GM23338 (cell line): ENCODE measurements around the gene PLD1. TPM values are rescaled to one million over a fixed set of nuclear protein-coding genes. Genes with fewer than 3 reads are reported as not detected.
A peak's percentile ranks its signal among the peaks of the same experiment; 100 is the strongest.

Experiments used
- ATAC-seq: fragments of 200-7000 bp; cut with Tn5 transposase; 3 replicates; pipeline ENCODE4 v1.9.1; 2020
- DNase-seq: peaks from one replicate; pipeline ENCODE4 v3.0.0-alpha.2; 2015; ENCODE audit warnings: low spot score
- H2AFZ ChIP-seq: fragments of 200-600 bp; sonication (generic); 2 replicates; pipeline ENCODE4 v1.8.0; 2016; ENCODE audit warnings: antibody characterized with exemption, mild to moderate bottlenecking, moderate library complexity
- H3F3A ChIP-seq: fragments of 200-600 bp; sonication (generic); replicated peaks from 2 replicates; pipeline ENCODE4 v1.8.0; 2017; ENCODE audit warnings: antibody characterized with exemption, mixed run types, low read depth
- H3K27ac ChIP-seq: fragments of 200-600 bp; sonication (generic); 2 replicates; pipeline ENCODE4 v1.6.1; 2016; ENCODE audit warnings: low read depth
- H3K27me3 ChIP-seq: fragments of 200-600 bp; sonication (generic); 2 replicates; pipeline ENCODE4 v1.8.0; 2016; ENCODE audit warnings: mild to moderate bottlenecking, mixed run types, moderate library complexity; ENCODE audit not compliant: insufficient read depth
- H3K36me3 ChIP-seq: fragments of 200-600 bp; sonication (generic); 2 replicates; pipeline ENCODE4 v1.8.0; 2016; ENCODE audit warnings: mild to moderate bottlenecking; ENCODE audit not compliant: insufficient read depth
- H3K4me1 ChIP-seq: fragments of 200-600 bp; sonication (generic); 2 replicates; pipeline ENCODE4 v1.8.0; 2016; ENCODE audit warnings: mild to moderate bottlenecking, moderate library complexity; ENCODE audit not compliant: insufficient read depth
- H3K4me2 ChIP-seq: fragments of 200-600 bp; sonication (generic); 2 replicates; pipeline ENCODE4 v1.7.1; 2017; ENCODE audit warnings: mixed run types
- H3K4me3 ChIP-seq: fragments of 200-600 bp; sonication (generic); 2 replicates; pipeline ENCODE4 v1.6.1; 2016; ENCODE audit warnings: mixed run types
- H3K79me2 ChIP-seq: fragments of 200-600 bp; sonication (generic); replicated peaks from 2 replicates; pipeline ENCODE4 v1.8.0; 2017; ENCODE audit warnings: mild to moderate bottlenecking; ENCODE audit not compliant: insufficient read depth
- H3K9me2 ChIP-seq: fragments of 200-600 bp; sonication (generic); 2 replicates; pipeline ENCODE4 v1.8.0; 2017; ENCODE audit not compliant: insufficient read depth
- H4K20me1 ChIP-seq: fragments of 200-600 bp; sonication (generic); replicated peaks from 2 replicates; pipeline ENCODE4 v1.8.0; 2017; ENCODE audit warnings: mild to moderate bottlenecking; ENCODE audit not compliant: insufficient read depth
- H3K27ac Mint-ChIP-seq: 2 replicates; pipeline ENCODE4 v1.8.0; 2020; ENCODE audit warnings: inconsistent platforms, mild to moderate bottlenecking, moderate library complexity, mixed read lengths
- H3K27me3 Mint-ChIP-seq: 3 replicates; pipeline ENCODE4 v1.8.0; 2022; ENCODE audit warnings: low read depth, mild to moderate bottlenecking, moderate library complexity, mixed read lengths, inconsistent platforms; ENCODE audit not compliant: insufficient read depth, poor library complexity
- H3K36me3 Mint-ChIP-seq: 3 replicates; pipeline ENCODE4 v1.8.0; 2021; ENCODE audit warnings: low read depth, mild to moderate bottlenecking, inconsistent platforms, moderate library complexity, mixed read lengths
- H3K4me1 Mint-ChIP-seq: 3 replicates; pipeline ENCODE4 v1.8.0; 2020; ENCODE audit warnings: mild to moderate bottlenecking, inconsistent platforms, mixed read lengths
- H3K4me3 Mint-ChIP-seq: 3 replicates; pipeline ENCODE4 v1.8.0; 2021; ENCODE audit warnings: moderate library complexity, mild to moderate bottlenecking, inconsistent platforms, mixed read lengths
- H3K9me3 Mint-ChIP-seq: 3 replicates; pipeline ENCODE4 v1.8.0; 2020; ENCODE audit warnings: moderate library complexity, mild to moderate bottlenecking, inconsistent platforms, mixed read lengths
- polyA plus RNA-seq: library from polyadenylated mRNA; unstranded; fragments of >200 nt; fragmentation: Nextera tagmentation; extraction: Ambion mirVana; gene quantifications from 2 replicates; pipeline ENCODE4 v1.2.1, GENCODE V29; 2016
- total RNA-seq: library from RNA; depleted of rRNA; stranded (reverse); fragments of >200 nt; shearing (Covaris generic); gene quantifications from 2 replicates; pipeline ENCODE4 v1.2.3, GENCODE V29; 2014
- TF ChIP-seq, protein P1 (sequence below): IDR thresholded peaks from one replicate; pipeline ENCODE4 v1.6.1; 2018; ENCODE audit warnings: antibody characterized with exemption; ENCODE audit not compliant: unreplicated experiment
- TF ChIP-seq, protein P2 (sequence below): fragments of 250-450 bp; sonication (Bioruptor Pico); IDR thresholded peaks from 2 replicates; pipeline ENCODE4 v1.5.0; 2020; ENCODE audit warnings: mild to moderate bottlenecking, moderate library complexity

Gene PLD1
- total and polyA plus RNA-seq, 2 experiments from 2014 or later: 1.4 to 2.2 TPM

- Mint-ChIP-seq H3K9me3 (no peaks in the 10 kb centered on the region), H3K27ac (0 out of 2 replicates have a peak overlapping the region, but pooled peaks have one; percentile 3), H3K4me3 (no peak overlapping the region; the same call in 2 of the 3 replicates), H3K4me1 (peaks cover 19% of the 10 kb centered on the region), H3K27me3 (peaks cover 4% of the 10 kb centered on the region), H3K36me3 (no peaks in the 10 kb centered on the region)
- DNase-seq (peak; percentile 65), ATAC-seq (peak; percentile 83)
- Histone ChIP-seq H3K4me1 (peaks cover 7% of the 10 kb centered on the region; the same call in 1 of the 2 replicates), H3K36me3 (no peaks in the 10 kb centered on the region), H3K9me2 (peaks cover 12% of the 10 kb centered on the region), H3K4me3 (no peak overlapping the region), H2AFZ (no peak overlapping the region), H3F3A (no peaks in the 10 kb centered on the region), H3K27me3 (no peaks in the 10 kb centered on the region), H3K79me2 (no peaks in the 10 kb centered on the region), H4K20me1 (no peaks in the 10 kb centered on the region), H3K27ac (no peak overlapping the region), H3K4me2 (0 out of 2 replicates have a peak overlapping the region, but pooled peaks have one; percentile 48)
- TF ChIP-seq, protein P1, sequence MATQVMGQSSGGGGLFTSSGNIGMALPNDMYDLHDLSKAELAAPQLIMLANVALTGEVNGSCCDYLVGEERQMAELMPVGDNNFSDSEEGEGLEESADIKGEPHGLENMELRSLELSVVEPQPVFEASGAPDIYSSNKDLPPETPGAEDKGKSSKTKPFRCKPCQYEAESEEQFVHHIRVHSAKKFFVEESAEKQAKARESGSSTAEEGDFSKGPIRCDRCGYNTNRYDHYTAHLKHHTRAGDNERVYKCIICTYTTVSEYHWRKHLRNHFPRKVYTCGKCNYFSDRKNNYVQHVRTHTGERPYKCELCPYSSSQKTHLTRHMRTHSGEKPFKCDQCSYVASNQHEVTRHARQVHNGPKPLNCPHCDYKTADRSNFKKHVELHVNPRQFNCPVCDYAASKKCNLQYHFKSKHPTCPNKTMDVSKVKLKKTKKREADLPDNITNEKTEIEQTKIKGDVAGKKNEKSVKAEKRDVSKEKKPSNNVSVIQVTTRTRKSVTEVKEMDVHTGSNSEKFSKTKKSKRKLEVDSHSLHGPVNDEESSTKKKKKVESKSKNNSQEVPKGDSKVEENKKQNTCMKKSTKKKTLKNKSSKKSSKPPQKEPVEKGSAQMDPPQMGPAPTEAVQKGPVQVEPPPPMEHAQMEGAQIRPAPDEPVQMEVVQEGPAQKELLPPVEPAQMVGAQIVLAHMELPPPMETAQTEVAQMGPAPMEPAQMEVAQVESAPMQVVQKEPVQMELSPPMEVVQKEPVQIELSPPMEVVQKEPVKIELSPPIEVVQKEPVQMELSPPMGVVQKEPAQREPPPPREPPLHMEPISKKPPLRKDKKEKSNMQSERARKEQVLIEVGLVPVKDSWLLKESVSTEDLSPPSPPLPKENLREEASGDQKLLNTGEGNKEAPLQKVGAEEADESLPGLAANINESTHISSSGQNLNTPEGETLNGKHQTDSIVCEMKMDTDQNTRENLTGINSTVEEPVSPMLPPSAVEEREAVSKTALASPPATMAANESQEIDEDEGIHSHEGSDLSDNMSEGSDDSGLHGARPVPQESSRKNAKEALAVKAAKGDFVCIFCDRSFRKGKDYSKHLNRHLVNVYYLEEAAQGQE: no peak
- TF ChIP-seq, protein P2, sequence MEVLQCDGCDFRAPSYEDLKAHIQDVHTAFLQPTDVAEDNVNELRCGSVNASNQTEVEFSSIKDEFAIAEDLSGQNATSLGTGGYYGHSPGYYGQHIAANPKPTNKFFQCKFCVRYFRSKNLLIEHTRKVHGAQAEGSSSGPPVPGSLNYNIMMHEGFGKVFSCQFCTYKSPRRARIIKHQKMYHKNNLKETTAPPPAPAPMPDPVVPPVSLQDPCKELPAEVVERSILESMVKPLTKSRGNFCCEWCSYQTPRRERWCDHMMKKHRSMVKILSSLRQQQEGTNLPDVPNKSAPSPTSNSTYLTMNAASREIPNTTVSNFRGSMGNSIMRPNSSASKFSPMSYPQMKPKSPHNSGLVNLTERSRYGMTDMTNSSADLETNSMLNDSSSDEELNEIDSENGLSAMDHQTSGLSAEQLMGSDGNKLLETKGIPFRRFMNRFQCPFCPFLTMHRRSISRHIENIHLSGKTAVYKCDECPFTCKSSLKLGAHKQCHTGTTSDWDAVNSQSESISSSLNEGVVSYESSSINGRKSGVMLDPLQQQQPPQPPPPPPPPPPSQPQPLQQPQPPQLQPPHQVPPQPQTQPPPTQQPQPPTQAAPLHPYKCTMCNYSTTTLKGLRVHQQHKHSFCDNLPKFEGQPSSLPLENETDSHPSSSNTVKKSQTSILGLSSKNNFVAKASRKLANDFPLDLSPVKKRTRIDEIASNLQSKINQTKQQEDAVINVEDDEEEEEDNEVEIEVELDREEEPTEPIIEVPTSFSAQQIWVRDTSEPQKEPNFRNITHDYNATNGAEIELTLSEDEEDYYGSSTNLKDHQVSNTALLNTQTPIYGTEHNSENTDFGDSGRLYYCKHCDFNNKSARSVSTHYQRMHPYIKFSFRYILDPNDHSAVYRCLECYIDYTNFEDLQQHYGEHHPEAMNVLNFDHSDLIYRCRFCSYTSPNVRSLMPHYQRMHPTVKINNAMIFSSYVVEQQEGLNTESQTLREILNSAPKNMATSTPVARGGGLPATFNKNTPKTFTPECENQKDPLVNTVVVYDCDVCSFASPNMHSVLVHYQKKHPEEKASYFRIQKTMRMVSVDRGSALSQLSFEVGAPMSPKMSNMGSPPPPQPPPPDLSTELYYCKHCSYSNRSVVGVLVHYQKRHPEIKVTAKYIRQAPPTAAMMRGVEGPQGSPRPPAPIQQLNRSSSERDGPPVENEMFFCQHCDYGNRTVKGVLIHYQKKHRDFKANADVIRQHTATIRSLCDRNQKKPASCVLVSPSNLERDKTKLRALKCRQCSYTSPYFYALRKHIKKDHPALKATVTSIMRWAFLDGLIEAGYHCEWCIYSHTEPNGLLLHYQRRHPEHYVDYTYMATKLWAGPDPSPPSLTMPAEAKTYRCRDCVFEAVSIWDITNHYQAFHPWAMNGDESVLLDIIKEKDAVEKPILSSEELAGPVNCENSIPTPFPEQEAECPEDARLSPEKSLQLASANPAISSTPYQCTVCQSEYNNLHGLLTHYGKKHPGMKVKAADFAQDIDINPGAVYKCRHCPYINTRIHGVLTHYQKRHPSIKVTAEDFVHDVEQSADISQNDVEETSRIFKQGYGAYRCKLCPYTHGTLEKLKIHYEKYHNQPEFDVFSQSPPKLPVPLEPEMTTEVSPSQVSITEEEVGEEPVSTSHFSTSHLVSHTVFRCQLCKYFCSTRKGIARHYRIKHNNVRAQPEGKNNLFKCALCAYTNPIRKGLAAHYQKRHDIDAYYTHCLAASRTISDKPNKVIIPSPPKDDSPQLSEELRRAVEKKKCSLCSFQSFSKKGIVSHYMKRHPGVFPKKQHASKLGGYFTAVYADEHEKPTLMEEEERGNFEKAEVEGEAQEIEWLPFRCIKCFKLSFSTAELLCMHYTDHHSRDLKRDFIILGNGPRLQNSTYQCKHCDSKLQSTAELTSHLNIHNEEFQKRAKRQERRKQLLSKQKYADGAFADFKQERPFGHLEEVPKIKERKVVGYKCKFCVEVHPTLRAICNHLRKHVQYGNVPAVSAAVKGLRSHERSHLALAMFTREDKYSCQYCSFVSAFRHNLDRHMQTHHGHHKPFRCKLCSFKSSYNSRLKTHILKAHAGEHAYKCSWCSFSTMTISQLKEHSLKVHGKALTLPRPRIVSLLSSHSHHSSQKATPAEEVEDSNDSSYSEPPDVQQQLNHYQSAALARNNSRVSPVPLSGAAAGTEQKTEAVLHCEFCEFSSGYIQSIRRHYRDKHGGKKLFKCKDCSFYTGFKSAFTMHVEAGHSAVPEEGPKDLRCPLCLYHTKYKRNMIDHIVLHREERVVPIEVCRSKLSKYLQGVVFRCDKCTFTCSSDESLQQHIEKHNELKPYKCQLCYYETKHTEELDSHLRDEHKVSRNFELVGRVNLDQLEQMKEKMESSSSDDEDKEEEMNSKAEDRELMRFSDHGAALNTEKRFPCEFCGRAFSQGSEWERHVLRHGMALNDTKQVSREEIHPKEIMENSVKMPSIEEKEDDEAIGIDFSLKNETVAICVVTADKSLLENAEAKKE (CRISPR knock-in tag): peak; percentile 79
Observed at GRCh38 chr3:171791692-171792076, 18.6 kb downstream of the PLD1 start.
